Upper lobe of left lung (tissue), 4 donors: ENCODE measurements around the gene GABPB1.

ENCODE experiments used
- CTCF ChIP-seq, 6 experiments: fragments of 450-650 bp in 4 of 6; fragments of 200-600 bp in 2 of 6; sonication (generic) in 2 of 6; IDR thresholded peaks; one replicate each; pipeline ENCODE4 v1.5.1; 2016 to 2019; ENCODE audit warnings: antibody characterized with exemption in 6 of 6
- POLR2A ChIP-seq, 4 donors: fragments of 450-650 bp; IDR thresholded peaks; one replicate each; pipeline ENCODE4 v1.5.1; 2016 to 2017; ENCODE audit warnings: antibody characterized with exemption in 4 of 4, mild to moderate bottlenecking in 2 of 4

GRCh38 chr15:50333229-50333628 lies 21.8 kb downstream of the GABPB1 start:
- TF ChIP-seq CTCF (IDR thresholded peaks at IDR 0.05) (no peak), POLR2A (IDR thresholded peaks at IDR 0.05) (no peak)
